HL-60 (cell line): ENCODE results near the gene FHIT.
"Not testable (repeated sequence)": the region's sequence is repeated elsewhere in the genome, so short reads cannot be mapped to it uniquely, and the experiment has no call there.

ENCODE experiments used
- DNase-seq, 2 experiments: peaks; one replicate each; pipeline ENCODE4 v3.0.0-alpha.2; 2010 to 2020; ENCODE audit warnings: low read depth in 1 of 2, low spot score in 1 of 2
- H3K27ac ChIP-seq: fragments of 250-450 bp; sonication (Bioruptor Pico); replicated peaks from 2 replicates; pipeline ENCODE4 v1.5.1; 2020; ENCODE audit warnings: mild to moderate bottlenecking, moderate library complexity
- H3K27me3 ChIP-seq: fragments of 250-450 bp; sonication (Bioruptor Pico); 2 replicates; pipeline ENCODE4 v1.5.1; 2021; ENCODE audit warnings: mild to moderate bottlenecking, moderate library complexity; ENCODE audit not compliant: insufficient read depth, poor library complexity, severe bottlenecking
- H3K4me3 ChIP-seq: replicated peaks from 2 replicates; pipeline ENCODE4 v1.5.1; 2011; ENCODE audit warnings: mild to moderate bottlenecking, control low read depth, low read length; ENCODE audit not compliant: insufficient read depth
- CTCF ChIP-seq: IDR thresholded peaks from one replicate; pipeline ENCODE4 v1.5.1; 2011; ENCODE audit warnings: low read length, control low read depth, inconsistent platforms; ENCODE audit not compliant: insufficient read depth
- GABPA ChIP-seq: IDR thresholded peaks from 2 replicates; pipeline ENCODE4 v1.6.1; 2012; ENCODE audit warnings: low read depth
- POLR2AphosphoS5 ChIP-seq: IDR thresholded peaks from 2 replicates; pipeline ENCODE4 v1.6.1; 2012; ENCODE audit warnings: low read depth
- REST ChIP-seq: IDR thresholded peaks from 2 replicates; pipeline ENCODE4 v1.6.1; 2012; ENCODE audit warnings: low read depth; ENCODE audit not compliant: insufficient replicate concordance
- SPI1 ChIP-seq: IDR thresholded peaks from 2 replicates; pipeline ENCODE4 v1.6.1; 2012; ENCODE audit warnings: low read depth, mild to moderate bottlenecking, borderline replicate concordance

Gene FHIT

GRCh38 chr3:60673123-60673522 lies 578.1 kb downstream of the FHIT start:
- Histone ChIP-seq H3K27me3 (no peaks in the 10 kb centered on the region), H3K4me3 (no peak overlapping the region), H3K27ac (no peak overlapping the region)
- DNase-seq, result no peak
- no peak for TF ChIP-seq REST
- no peak for TF ChIP-seq SPI1
- no peak for TF ChIP-seq CTCF
- TF ChIP-seq GABPA, result no peak
- no peak for TF ChIP-seq POLR2AphosphoS5

GRCh38 chr3:60672337-60672736 lies 578.9 kb downstream of the FHIT start:
- H3K27ac ChIP-seq, H3K27me3 ChIP-seq, H3K4me3 ChIP-seq, DNase-seq: not testable (repeated sequence)

GRCh38 chr3:60669636-60670035 lies 581.6 kb downstream of the FHIT start:
- TF ChIP-seq POLR2AphosphoS5 (no peak), SPI1 (no peak), GABPA (no peak), REST (no peak), CTCF (no peak)
- H3K4me3 ChIP-seq, result no peak overlapping the region
- DNase-seq, result no peak
- no peaks in the 10 kb centered on the region for H3K27me3 ChIP-seq
- no peak overlapping the region for H3K27ac ChIP-seq

- Histone ChIP-seq H3K4me3 (no peak overlapping the region), H3K27ac (no peak overlapping the region), H3K27me3 (no peaks in the 10 kb centered on the region)
- TF ChIP-seq POLR2AphosphoS5 (no peak), SPI1 (no peak), REST (no peak), CTCF (no peak), GABPA (no peak)
- DNase-seq, result no peak
Observed at GRCh38 chr3:60660026-60660425, 591.2 kb downstream of the FHIT start.
